ENCODE data around the gene PDE8B. TPM values are rescaled to one million over a fixed set of nuclear protein-coding genes. Genes with fewer than 3 reads are reported as not detected.

The PDE8B gene
- total RNA-seq, 1 experiment from 2014 or later: 0.17 TPM

GRCh38 chr5:77209495-77210090, 887 bp upstream of the PDE8B start:
- H3K27ac ChIP-seq (ENCODE audit: low read depth, low read length): no peak overlapping the region
- no peak overlapping the region for H3K4me3 ChIP-seq (replicated peaks in 1 of 2; ENCODE audit: low read depth in 1 of 2, low read length in 2 of 2)
- no peak overlapping the region for H3K9ac ChIP-seq (ENCODE audit: low read length)
- ATAC-seq: no peak
- H4K20me1 ChIP-seq (ENCODE audit: insufficient read depth): no peaks in the 10 kb centered on the region
- TF ChIP-seq POLR2AphosphoS5 (IDR thresholded peaks at IDR 0.05; ENCODE audit: low read depth, low read length) (no peak), TCF7L2 (IDR thresholded peaks at IDR 0.05; ENCODE audit: borderline replicate concordance, extremely low read depth, insufficient read depth, insufficient read length) (no peak), REST (IDR thresholded peaks at IDR 0.05; ENCODE audit: low read depth) (no peak)
- H2AFZ ChIP-seq (ENCODE audit: low read depth, low read length, poor library complexity, severe bottlenecking): no peak overlapping the region
- H3K36me3 ChIP-seq (ENCODE audit: control insufficient read depth in 1 of 2, insufficient read depth in 2 of 2, low read length in 2 of 2): no peaks in the 10 kb centered on the region
- H3K9me3 ChIP-seq (ENCODE audit: control insufficient read depth in 1 of 2, insufficient read depth in 1 of 2, low read depth in 1 of 2, low read length in 2 of 2): no peaks in the 10 kb centered on the region
- H3K9me2 ChIP-seq (ENCODE audit: insufficient read depth): no peaks in the 10 kb centered on the region
- H3K4me2 ChIP-seq (ENCODE audit: low read length): no peak overlapping the region
- BruUV-seq (replicated peaks): no TSS peak
- ChIA-PET RAD21 (ENCODE audit: low non-redundant PET in 1 of 2, low total read pairs in 2 of 2, uncharacterized antibody in 2 of 2, unreplicated experiment in 2 of 2) (no interaction called here), CTCF (no interaction called here), POLR2A (no interaction called here)
- DNase-seq (ENCODE audit: low read depth, low spot score): no peak
- intact Hi-C loops (cut with micrococcal nuclease): no loop called here
- H3K4me1 ChIP-seq (ENCODE audit: control insufficient read depth in 1 of 2, insufficient read depth in 2 of 2, low read length in 2 of 2): no peaks in the 10 kb centered on the region
- H3K79me2 ChIP-seq (ENCODE audit: insufficient read depth, low read length): no peaks in the 10 kb centered on the region
- H3K27me3 ChIP-seq (ENCODE audit: insufficient read depth, low read length): no peaks in the 10 kb centered on the region

- Histone ChIP-seq H2AFZ (ENCODE audit: low read depth, low read length, poor library complexity, severe bottlenecking) (no peak overlapping the region), H3K4me3 (replicated peaks in 1 of 2; ENCODE audit: low read depth in 1 of 2, low read length in 2 of 2) (no peak overlapping the region), H3K9me2 (ENCODE audit: insufficient read depth) (no peaks in the 10 kb centered on the region), H3K27ac (ENCODE audit: low read depth, low read length) (no peak overlapping the region), H3K4me1 (ENCODE audit: control insufficient read depth in 1 of 2, insufficient read depth in 2 of 2, low read length in 2 of 2) (no peaks in the 10 kb centered on the region), H3K9me3 (ENCODE audit: control insufficient read depth in 1 of 2, insufficient read depth in 1 of 2, low read depth in 1 of 2, low read length in 2 of 2) (no peaks in the 10 kb centered on the region), H3K9ac (ENCODE audit: low read length) (no peak overlapping the region), H3K36me3 (ENCODE audit: control insufficient read depth in 1 of 2, insufficient read depth in 2 of 2, low read length in 2 of 2) (no peaks in the 10 kb centered on the region), H3K27me3 (ENCODE audit: insufficient read depth, low read length) (no peaks in the 10 kb centered on the region), H3K4me2 (ENCODE audit: low read length) (no peak overlapping the region), H4K20me1 (ENCODE audit: insufficient read depth) (no peaks in the 10 kb centered on the region), H3K79me2 (ENCODE audit: insufficient read depth, low read length) (no peaks in the 10 kb centered on the region)
- ChIA-PET CTCF (no interaction called here), RAD21 (ENCODE audit: low non-redundant PET in 1 of 2, low total read pairs in 2 of 2, uncharacterized antibody in 2 of 2, unreplicated experiment in 2 of 2) (no interaction called here), POLR2A (no interaction called here)
- intact Hi-C loops (cut with micrococcal nuclease): no loop called here
- BruUV-seq (replicated peaks): no TSS peak
- ATAC-seq (no peak), DNase-seq (ENCODE audit: low read depth, low spot score) (no peak)
- TF ChIP-seq POLR2A (IDR thresholded peaks at IDR 0.05; ENCODE audit: borderline replicate concordance, extremely low read depth, insufficient read depth, insufficient read length) (no peak), CBX3 (IDR thresholded peaks at IDR 0.05; ENCODE audit: low read depth) (no peak), REST (IDR thresholded peaks at IDR 0.05; ENCODE audit: low read depth) (no peak), YY1 (IDR thresholded peaks at IDR 0.05; ENCODE audit: extremely low read depth, insufficient replicate concordance, low read depth, low read length) (no peak), CTCF (IDR thresholded peaks at IDR 0.05 in 2 of 3, conservative IDR thresholded peaks at IDR 0.05 in 1 of 3; ENCODE audit: borderline replicate concordance in 1 of 3, insufficient read depth in 1 of 3, low read depth in 2 of 3, low read length in 2 of 3) (no peak), CEBPB (IDR thresholded peaks at IDR 0.05; ENCODE audit: low read depth) (no peak)
Measured at GRCh38 chr5:77210964-77211690, 647 bp downstream of the PDE8B start.

Data from HCT116 (cell line).